HG03039 (cell line): ENCODE data around the gene SYNPO.

Experiments
- ATAC-seq: cut with Tn5 transposase; IDR thresholded peaks from one replicate; pipeline ENCODE4 v1.9.1; 2021; ENCODE audit warnings: mild to moderate bottlenecking, moderate library complexity; ENCODE audit not compliant: unreplicated experiment

Gene SYNPO, protein sequence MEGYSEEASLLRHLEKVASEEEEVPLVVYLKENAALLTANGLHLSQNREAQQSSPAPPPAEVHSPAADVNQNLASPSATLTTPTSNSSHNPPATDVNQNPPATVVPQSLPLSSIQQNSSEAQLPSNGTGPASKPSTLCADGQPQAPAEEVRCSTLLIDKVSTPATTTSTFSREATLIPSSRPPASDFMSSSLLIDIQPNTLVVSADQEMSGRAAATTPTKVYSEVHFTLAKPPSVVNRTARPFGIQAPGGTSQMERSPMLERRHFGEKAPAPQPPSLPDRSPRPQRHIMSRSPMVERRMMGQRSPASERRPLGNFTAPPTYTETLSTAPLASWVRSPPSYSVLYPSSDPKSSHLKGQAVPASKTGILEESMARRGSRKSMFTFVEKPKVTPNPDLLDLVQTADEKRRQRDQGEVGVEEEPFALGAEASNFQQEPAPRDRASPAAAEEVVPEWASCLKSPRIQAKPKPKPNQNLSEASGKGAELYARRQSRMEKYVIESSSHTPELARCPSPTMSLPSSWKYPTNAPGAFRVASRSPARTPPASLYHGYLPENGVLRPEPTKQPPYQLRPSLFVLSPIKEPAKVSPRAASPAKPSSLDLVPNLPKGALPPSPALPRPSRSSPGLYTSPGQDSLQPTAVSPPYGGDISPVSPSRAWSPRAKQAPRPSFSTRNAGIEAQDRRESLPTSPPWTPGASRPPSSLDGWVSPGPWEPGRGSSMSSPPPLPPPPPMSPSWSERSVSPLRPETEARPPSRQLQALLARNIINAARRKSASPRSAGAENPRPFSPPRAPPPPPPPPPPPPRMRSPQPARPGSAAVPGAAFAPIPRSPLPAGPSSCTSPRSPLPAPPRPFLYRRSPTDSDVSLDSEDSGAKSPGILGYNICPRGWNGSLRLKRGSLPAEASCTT

DNA sequence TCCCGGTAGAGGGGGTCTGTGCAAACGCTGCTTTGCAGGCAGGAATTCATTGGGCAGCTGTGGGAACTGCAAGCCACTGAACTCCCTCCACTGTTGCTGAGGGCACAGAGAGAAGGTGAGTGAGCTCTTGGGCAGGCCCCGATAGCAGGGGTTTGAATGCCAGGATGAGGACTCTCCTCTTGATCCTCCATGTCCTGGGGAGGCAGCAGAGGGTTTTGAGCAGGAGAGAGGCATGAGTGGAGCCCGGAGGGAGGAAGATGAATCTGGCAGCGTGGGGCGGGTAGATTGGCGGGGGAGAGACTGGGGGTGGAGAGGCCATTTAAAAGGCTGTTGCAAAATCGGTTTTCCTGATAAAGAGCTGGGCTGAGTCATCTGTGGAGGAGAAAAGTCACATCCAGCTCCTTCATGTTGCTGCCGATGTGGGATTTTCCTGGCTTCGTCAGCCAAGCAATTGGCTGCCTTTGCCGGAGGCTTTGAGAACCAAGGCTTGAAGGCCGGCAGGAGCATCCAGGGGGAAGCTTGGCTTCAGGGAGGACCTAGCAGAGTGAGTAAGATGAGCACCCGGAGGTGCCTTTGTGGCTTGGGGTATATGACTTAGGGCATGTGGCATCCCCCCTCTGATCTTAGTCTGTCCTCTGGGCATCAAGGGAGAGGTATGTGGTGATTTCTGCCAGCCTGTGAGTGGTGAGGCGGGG lies at the start of gene SYNPO:
Gene SYNPO, plus strand, starts transcription at position 350 of the 695 bp plus-strand sequence. CDS start 7,616 bp downstream, outside the sequence.
- ATAC-seq, result no peak

DNA sequence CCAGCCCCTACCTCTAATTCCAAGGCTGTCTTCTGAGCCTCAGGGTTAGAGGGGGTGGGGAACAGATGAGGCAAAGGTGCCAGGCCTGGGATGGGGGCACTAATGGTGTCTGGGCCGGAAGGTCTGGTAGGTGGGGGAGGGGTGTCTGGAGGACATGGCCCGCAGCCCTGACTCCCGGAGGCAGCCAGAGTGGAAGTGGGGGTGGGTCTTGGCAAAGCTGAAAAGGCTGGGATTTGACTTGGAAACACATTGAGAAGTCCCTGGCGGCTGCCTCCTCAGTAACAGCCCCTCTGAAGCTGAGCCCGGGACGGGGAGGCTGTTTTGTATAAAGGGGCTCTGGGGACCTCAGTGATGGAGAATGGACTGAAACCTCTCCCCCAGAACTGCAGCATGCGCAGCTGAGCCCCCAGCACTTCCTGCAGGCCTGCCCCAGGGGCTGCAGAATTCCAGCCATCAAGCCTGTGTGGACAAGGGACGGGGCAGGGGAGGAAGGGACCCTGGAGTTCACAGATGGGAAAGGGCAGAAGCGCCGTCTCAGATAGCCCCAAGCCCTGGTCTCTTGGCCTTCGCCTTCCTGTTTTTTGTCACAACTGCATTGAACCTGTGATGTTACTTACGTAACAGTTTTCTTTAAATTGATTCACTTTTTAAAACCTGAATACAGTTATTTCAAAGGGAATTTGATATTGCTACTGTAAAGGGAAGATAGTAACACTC lies 49.3 kb upstream of the SYNPO start:
- no peak for ATAC-seq

DNA sequence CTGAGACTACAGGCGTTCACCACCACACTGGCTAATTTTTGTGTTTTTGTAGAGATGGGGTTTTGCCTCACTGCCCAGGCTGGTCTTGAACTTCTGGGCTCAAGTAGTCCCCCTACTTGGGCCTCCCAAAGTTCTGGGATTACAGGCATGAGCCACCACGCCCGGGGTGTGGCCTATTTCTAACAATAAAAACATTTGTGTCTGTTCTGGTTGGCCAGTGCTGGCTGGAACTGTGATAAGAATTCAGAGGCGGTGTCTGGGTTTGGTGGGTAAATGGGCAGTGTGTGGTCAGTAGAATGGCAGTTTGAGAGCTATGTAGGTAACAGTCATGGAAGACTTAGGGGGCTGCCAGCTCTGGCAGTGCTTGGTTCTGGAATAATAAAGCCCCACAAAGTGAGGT lies 46.9 kb upstream of the SYNPO start:
- ATAC-seq, result no peak

DNA sequence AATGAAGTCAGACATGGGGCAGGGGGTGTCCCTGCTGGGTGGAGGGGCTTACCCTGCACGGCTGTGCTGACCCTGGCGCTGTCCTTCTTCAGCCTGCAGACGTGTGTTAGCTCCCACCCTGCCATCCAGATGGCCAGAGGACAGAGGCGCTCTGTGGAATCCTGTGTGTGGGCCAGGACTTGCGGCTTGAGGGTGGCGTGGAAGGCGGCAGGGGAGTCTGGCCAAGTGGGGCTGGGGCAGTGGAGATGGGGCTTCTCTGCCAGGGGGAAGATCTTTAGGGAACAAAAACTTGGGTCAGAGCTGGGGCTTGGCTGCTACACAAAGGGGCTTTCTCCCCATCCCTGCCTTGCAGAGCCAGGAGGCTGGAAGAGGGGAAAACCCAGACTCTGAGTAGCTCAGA lies 46.5 kb upstream of the SYNPO start:
- ATAC-seq, result no peak

DNA sequence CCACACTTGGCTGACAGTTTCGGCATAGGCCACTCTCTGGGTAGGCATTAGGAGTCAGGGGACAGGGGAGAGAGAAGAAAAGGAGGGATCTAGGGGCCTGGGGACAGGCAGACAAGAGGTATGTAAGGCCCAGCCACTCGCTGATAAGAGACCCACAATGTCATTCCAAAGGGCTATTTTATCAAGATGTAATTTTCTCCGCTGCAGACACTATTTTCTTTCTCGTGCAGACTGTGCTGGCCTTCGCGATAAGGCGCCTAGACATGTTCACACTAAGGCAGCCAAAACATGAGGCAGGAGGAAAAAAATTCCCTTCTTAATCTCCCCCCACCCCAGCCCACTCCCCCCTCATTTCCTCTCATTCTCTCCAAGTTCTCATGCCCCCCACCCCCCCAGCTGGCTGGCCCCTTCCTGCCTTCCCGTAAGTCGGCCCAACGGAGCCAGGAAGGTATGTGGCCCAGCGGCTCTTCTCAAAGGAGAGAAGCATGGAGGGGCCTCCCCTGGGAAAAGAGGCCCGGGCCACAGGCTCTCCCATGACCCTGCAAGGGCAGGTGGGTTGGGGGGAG lies 44.9 kb upstream of the SYNPO start:
- ATAC-seq, result no peak

DNA sequence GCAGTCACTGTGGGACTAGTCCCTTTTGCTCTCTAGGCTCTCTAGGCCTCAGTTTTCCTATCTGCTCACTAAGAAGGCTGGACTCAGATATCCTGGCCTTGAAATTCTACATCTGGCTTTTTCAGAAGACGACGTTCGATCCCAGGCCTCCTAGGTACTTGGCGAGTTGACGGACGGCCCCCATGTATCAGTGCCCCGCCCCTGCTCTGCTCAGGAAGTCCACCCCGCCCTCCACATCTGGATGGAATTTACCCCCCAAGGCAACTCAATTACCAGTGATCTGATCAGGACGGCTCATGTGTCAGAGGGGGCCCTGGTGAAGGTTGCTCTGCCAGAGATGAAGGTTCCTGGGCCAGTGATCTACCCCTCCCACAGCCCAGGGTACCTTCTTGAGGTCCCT lies 44.1 kb upstream of the SYNPO start:
- ATAC-seq, result no peak

DNA sequence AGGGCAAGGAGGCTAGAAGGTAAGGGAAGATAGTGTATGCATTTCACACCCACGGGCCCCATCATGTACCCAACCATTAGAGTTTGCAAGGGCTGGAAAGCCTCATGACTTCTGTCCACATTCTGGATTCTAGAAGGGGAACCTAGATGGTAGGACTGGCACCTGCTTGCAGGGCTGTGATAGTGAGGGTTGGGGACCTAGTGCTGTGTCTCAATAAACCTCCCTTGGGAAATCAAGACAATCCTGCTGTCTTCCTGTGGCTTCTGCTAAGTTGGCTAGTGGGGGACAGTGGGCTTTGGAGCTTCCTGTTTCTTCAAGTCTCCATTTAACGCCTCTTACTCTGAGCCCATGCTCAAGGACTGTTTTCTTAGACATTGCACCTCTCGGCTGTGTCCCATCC lies 43.6 kb upstream of the SYNPO start:
- no peak for ATAC-seq

DNA sequence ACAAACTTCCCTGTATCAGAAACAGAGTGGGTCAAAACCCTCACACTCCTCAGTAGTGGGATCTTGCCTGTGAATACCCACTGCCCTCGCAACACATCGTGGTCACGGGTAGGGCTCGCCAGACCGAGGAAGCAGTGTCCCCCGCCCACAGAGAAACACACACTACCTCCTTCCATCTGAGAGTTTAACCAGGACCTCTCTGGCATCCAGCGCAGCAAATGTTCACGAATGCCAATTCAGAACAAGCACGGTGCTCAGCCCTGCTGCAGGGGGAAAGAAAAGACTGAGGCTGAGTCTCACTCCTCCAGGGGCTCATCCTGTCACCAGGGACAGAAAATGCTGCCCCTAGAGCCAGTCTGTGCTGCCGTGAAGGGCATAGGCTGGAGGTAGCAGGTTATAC lies 42.5 kb upstream of the SYNPO start:
- ATAC-seq, result no peak

DNA sequence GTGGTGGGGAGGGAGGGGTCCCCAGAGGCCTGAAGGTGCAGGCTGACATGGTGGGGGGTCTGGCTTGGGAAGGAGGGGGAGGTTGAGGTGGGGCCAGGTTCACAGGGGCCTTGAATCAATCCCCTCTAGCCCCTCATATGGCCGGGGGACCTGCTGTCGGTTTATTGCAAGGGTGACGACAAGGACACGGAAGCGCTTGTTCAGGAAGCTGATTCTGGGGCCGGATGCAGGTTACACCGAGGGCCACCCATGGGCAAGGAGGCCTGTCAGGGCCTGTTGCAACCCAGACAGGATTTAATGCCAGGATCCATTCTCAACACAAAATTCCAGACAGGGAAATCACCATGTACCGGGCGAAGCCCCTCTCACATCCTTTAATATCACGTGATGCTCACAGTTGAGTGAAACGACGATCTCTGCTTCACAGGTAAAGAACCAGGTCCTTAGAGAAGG lies 41.6 kb upstream of the SYNPO start:
- no peak for ATAC-seq

DNA sequence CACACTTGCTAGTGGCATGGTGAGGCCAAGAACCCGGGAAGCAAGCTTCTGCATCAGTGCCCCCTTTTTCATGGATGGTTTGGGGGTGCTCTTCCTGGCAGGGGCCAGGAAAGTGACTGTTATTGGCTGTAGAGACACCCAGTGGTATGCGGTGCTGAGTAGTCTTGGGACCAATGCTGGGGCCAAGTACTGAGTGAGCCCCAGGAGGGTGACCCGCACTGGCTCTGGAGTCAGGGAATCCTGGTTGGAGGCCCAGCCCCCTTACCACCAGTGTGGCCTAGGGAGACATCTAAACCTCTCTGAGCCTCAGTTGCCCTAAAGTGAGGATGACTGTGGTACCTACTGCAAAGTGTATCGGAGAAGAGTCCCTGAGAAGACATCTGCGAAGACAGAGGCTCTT lies 41.2 kb upstream of the SYNPO start:
- ATAC-seq, result no peak

DNA sequence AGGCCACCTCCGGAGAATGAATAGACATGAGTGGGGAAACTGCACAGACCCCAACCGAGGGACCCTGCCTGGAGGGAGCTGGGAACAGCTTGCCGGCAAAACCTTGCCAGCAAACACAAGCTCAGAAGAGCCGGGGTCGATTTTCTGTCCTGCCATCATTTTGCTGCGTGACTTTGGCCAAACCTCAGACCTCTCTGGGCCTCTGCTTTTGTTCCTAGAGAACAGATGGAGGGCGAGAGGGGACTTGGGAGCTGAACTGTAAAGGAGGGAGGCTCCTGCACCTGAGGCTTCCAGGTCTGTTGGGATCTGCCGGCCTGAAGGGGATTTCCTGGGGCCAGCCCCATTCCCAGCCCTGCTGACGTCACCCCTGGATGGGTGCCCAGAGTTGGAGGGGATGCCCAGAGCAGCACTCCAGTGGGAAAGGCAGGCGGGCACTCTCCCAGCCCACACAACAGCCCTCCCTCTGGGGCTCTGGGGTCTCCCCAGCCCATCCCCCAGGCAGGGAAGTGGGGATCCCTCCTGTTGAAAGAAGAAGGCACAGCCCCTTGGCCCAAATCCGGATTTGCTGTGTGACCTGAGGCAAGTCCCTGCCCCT lies 40.4 kb upstream of the SYNPO start:
- ATAC-seq, result no peak

DNA sequence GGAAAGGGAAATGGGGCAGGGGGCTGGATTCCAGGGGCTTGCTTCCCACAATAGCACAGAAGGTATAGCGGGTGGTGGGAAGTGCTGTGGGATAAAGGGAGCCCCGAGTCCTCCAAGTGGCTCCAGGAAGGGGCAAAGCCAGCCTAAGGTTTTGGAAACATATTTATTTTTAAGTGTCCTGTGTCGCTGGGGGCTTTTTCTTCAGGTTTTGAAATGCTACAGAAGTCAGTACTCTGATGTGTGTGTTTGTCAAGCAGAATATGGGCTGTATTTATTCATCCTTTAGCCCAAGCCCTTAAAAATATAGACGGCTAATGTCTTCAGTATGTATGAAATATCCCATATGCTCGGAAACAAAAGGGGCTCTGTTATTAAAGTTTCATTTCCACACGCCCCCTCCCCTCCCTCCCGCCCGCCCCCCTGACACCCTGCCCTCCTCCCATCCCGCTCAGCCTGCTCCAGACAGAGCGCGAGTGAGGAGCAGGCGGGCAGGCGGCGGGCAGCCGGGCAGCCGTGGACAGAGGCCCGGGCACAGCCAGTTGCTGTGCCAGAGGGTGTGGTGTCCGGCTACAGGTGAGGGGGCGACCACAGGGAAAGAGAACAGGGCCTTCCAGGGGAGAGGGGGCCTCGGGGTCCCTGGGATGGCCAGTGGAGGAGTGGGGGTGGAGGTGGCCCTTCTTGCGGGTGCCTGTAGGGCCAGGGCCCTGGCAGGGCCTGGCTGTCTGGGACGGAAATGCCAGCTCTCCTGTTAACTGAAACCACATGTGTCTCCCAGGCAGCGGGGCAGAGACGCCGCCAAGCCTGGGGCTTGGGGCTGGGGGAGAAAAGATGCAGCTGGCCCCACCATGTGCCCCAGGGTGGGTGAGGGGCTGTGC lies 39.6 kb upstream of the SYNPO start:
- no peak for ATAC-seq

DNA sequence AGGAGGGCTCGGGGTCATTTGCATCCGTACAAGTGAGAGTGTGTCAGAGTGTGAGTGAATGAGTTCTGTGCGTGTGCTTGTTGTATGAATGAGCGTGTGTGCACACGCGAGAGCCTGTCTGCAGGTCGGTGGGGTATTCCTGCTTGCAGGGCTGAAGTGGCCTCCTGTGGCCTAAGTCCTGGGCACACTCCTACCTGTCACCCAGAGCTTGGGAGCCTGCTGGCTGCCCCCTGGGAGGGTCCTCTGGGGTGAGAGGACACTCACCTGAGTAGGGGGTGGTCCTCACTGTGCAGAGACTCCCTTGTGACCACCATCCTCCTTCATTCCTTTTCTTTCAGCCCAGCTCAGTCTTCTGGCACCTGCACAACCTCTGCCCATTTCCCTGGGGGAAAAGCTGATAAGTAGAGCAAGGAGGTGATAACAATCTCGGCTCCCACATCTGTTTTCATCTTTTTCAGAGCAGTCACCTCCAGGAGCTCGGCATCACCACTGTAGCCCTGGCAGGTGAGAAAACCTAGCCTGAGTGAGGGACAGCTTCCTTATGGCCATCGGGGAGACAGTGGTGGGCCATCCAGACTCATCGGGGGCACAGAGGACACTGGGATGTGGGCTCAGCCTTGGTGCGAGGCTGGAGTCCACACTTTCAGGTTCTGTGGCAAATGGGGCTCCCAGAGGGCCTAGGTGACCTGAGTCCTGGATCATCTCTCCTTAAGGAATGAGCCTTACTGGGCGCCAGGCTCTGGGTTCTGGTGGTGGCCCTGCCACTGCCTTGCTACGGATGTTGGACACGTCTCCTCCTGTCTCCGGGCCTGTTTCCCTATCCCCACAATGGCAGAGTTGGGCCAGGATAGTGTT lies 38.7 kb upstream of the SYNPO start:
- no peak for ATAC-seq

DNA sequence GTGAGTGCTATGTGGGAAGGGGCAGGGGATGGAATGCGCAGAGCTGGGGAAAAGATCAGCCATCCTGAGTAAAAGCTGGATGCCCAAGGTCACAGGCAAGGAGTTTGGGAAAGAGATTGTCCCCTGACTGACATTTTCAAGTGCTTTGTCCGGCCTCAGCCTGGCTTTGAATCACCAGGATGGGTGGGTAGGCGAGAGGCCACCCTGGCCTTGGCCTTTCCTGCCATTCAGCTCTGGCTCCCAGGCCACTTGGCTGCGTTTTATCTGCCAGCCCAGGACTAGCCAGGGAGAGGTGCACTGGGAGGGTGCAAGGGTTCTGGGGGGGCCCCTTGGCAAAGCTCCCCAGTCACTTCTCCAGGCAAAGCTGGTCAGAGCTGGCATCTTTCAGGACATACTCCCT lies 37.4 kb upstream of the SYNPO start:
- no peak for ATAC-seq

DNA sequence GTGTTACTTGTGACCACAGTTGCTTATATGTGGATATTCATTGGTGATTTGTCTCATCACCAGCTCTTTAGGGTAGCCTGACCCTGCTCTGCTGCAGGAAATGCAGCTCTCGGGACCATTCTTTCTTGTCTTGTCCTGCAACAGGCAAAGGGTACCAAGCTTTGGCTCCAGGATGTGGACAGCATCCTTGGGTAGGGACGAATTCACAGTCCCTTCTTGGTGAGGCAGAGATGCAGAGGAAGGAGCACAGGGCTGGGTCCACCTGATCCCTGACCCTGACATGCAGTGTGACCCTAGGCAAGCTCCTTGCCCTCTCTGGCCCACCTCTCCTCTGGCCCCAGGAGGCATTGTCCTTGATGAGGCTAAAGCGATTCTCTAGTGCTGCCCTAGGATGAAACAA lies 37.0 kb upstream of the SYNPO start:
- no peak for ATAC-seq

DNA sequence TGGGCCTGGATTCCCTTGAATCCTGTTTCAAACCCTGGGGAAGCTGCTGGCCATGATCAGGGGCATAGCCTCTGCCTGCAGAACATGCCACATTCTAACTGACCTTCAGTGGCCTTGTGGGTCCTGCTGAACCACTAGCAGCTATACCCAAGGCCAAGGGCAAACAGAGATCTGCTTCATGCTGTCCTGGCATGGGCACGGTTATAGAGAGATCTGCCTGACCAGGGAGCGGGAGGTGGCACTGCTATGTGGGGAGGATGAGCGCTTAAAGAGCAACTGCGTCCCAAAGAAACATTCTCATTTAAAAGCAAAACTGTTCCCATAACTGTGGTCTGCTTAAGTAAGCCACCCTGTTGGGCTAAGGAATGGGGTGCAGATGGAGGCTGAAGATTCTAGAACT lies 36.5 kb upstream of the SYNPO start:
- ATAC-seq, result no peak

DNA sequence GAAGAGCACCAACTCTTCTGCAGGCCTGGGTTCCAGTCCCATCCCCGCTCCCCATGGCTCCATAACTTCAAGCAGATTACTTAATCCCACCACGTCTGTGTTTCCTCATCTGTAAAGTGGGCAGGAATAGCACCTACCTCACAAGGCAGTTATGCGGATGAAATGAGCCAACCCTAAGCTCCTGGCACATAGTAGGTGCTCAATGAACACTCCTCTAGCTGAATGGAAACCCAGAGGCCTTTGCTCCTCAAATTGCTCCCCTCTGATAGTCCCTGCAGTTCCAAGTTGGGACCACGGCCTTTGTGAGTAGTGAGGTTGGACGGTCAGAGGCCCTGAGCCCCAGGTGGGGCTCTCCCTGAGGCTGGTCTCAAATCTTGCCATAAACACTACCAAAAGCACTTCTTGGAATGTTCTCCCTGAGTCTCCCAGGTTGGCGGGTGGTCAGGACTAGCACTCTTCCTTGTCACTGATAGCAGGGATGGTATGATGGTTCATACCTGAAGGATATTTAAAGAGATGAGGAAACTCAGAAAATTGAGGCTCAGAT lies 35.5 kb upstream of the SYNPO start:
- no peak for ATAC-seq

DNA sequence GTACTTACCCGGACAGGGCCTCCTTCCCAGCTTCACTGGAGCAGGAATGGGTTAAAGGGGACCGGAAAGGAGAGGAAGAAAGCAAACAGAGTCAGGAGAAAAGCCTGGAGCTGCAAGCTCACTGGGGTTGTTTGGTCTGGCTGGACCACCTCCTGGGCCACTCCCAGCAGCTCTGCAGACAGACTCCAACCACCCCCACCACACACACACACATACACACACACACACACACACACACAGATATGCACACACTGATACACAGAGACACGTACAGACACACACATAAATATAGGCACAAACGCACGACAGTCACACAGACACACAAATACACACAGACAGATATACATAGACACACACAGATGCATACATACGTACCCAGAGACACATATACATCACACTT lies 34.9 kb upstream of the SYNPO start:
- ATAC-seq, result no peak
